H54 (cell line): ENCODE measurements around the gene GJC2.

Source experiments
- DNase-seq: peaks from one replicate; pipeline ENCODE4 v3.0.0; 2011; ENCODE audit warnings: low spot score, mixed read lengths; ENCODE audit not compliant: insufficient read length
- FAIRE-seq: peaks from 3 replicates; lab custom pipeline; 2011; peaks lifted over from hg19 to GRCh38; lab: Jason Lieb, UNC
- POLR2A ChIP-seq: IDR thresholded peaks from 2 replicates; pipeline ENCODE4 v1.6.1; 2011; ENCODE audit warnings: low read depth, mild to moderate bottlenecking, low read length

Gene GJC2

DNA sequence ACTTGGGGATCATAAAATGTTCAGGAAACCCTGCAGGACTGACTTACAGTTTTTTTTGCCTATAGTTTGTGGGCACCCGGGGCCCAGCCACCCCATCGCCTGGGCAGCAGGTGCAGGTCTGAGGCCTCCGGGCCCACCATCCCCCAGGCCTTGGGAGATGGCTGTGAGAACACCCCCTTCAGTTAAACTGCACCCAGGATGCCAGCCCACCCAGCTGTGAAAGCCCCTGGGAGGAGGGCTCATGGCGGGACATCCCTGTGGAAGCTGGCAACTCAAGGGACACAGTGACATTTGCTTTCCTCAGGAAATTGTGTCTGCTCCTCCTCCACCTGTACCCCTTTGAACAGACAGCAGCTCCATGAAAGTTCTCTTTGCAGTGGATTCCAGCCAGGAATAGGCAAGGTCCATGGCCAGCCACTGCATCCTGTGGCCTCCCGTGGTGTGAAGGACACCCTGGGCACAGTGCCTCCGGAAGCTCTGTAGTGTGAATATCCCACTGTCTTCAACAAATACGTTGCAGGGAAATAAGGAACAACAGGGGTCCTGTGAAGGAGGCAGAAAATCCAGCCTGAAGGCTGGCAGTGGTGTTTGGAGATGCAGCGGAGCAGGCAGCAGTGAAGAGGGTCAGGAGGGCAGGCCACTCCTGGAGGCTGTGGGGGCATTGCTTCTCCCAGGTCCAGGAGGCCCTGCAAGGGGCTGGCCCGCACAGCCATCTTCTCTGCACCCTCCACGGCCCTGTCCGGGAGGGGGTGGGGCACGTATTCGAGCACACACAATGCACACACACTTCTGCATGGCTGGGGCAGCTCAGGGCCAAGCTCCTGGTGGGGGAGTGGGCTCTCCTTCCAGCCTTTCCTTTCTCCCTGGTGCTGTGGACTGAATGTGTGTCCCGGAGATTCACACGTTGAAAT lies 56.1 kb downstream of the GJC2 start:
- TF ChIP-seq POLR2A = no peak
- FAIRE-seq = no peak
- DNase-seq = no peak

DNA sequence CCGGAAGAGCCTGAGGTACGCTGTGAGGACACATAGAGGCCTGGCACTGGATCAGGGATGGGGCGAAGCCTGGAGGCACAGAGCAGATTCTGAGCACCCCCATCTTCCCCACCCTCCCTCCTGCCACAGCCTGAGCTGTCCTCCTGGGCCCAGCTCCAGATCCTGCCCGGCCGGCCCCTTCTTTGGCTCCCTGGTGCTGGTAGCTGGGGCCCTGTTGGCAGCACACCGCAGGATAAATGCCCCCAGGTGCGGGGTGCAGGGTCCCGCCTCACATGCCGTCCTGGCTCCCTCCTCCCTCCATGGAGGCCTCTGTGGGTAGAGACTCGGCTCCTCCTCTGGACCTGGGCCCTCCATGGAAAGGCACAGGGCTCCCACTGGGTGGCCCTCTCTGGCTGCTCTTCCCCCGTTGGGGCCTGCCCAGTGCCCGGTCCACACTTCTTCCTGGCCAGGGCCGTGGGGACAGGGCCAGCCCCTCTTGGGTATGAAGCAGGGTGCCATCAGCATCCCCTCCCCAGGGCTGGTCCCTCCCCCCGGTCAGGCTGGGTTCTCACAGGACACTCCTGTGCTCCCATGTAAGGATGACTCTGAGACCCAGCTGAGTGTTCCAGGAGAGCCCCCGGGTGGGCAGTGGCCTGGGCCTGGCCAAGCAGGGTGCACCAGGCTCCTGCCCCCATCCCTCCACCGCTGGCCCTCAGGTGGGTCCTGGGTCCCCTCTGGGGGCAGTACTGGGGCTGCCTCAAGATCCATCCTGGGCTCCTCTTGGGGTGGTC lies 57.0 kb downstream of the GJC2 start:
- FAIRE-seq = no peak
- TF ChIP-seq POLR2A = no peak
- DNase-seq = no peak

DNA sequence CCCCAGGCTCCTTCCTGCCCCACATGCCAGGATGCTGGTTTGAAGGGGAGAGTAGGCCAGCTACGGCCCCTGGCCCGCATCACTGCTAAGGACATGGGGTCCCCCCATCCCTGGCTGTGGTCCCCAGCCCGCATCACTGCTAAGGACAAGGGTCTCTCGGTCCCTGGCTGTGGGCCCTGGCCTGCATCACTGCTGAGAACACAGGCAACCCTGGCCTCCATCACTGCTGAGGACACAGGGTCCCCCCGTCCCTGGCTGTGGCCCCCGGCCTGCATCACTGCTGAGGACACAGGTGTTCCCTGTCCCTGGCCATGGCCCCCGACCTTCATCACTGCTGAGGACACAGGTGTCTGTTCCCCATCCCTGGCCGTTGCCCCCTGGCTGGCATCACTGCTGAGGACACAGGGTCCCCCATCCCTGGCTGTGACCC lies 57.7 kb downstream of the GJC2 start:
- DNase-seq = no peak
- FAIRE-seq = no peak
- no peak for TF ChIP-seq POLR2A

DNA sequence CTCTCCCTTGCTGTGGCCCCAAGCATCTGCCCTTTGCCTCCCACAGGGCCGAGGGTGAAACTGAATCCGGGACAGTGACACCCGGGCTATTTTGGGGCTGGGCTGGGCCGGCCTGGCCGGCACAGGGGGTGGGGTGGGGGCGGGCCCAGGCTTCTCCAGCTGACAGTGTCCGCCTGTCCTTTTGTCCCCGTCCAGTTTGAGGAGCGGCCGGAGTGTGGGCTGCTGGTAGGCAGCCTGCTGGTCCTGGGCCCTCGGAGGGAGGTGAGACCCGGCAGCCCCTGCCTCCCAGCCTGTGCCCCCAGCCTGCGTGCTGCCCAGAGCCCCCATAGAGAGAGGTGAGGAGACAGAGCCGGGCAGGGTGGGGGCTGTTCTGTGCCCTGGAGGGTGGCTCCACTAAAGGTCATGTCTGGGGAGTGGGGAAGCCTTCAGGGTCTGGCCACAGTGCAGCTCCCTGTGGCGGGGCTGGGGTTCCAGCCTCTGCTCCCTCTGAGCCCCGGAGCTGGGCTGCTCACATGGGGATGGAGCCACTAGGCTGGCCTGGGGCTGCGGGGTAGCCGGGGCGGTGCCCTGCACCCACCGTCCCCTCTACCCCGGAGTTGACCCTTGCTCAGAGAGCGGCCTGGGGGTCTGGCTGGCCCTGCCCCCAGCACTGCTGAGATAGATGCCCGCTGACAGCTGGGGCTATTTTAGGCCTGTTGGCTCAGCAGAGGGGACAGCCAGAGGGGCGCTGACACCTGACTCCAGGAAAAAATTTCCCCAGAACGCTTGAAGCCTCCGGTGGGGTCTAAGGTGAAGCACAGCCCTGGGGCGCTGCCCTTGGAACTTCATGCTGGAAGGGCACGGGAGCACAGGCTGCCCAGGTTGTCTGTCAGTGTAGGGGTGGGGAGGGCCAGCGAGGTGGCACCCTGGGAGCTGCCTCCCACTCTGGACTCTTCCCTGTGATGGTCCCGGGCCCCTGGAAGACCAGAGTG lies 58.4 kb downstream of the GJC2 start, which contains the start of gene OBSCN:
Gene OBSCN (plus strand): TSS at position 194 of the 971 bp plus-strand sequence. CDS start 3,740 bp downstream, outside the sequence.
- no peak for FAIRE-seq
- DNase-seq = no peak
- no peak for TF ChIP-seq POLR2A

DNA sequence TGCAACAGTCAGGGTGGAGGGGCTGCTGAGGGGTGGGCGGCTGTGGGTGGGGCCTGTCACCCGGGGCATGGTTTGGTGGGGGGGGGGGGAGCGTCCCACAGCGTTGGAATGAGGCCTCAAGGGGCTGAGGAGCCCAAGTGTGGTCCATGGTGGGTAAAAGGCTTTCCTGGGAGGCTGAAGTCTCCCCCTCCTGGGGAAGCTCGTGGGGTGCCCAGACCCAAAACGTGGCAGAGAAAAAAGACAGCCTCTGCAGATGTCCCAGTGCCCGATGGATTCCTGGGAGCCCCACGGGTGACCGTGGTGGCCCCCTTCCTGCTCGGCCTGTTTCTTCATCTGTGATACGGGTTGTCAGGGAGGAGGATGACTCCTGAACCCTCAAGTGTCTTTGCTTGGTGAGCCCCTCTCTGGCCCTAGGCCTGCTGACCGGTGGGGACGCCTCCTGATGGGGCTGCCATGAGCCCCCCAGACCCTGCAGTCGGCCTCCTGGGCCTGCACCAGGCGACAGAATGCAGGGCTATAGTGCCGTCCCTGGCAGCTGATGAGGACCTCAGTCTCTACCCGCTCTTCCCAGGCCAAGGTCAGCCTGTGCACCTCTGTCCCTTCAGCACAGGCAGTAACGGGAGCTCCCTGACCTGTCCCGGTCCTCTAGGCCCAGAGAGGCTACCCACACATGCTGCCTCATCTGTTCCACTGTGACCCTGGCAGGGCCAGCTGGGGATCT lies 59.3 kb downstream of the GJC2 start:
- no peak for FAIRE-seq
- TF ChIP-seq POLR2A = no peak
- no peak for DNase-seq
